NCI-H345 treated with DMSO at 0.1 percent for 48 hours (cell line): Measurements from ENCODE around the gene MMP17.
A peak's percentile ranks its signal among the peaks of the same experiment; 100 is the strongest.

ENCODE experiments used
- DNase-seq: peaks from one replicate; lab custom pipeline; 2025; ENCODE audit not compliant: unreplicated experiment; lab: John Stamatoyannopoulos, UW

The MMP17 gene

DNA sequence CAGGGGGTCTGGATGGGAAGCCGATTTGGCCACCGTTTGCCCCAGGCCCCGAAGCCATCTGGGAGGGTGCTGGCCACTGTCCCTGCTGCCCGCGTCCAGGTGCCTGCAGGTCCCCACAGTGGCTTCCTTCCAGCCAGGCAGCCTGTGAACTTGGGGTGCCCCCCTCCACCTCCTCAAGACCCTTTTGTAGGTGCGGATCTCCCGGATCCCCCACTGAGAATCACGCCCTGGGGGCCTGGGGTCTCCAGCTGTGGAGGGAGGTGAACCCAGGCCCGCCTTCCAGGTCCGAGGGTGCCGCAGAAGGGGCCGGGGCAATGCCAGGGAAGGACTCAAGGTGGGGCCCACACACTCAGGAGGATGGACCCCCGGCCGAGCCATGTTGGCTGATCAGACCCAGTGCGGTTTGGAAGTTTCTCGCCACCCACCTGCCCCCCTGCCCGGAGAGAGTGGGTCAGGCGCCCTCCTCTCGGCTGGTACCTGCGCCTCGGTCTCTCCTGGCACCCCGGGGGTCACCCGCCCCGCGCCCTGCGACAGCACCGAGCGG, 1.7 kb downstream of the MMP17 start:
- DNase-seq: no peak

DNA sequence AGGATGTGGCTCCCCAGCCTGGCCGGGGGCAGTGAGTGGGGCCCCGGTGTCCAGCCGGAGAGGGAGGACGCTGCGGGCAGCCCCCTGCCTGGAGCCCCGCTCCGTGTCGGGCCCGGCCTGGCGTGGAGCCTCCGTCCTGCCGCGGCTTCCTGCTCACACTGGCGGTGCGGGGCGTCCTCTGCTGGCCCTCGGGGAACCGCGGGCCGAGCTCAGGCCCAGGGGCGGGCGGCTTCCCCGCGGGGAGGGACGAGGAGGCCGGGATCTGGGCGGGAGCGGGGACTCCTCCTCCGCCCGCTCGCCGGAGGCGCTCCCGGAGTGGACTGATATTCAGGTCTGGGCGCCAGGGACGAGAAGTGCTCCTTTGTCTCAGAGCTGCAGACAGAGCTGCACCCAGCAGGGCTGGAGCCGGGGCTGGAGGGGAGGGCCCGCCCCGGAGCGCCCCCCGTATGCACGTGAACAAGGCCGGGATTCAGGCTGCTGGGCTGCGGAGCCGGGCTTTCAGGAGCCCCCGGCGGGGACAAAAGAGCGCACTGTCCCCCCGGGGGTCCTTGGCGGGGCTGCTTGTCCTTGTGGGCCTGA, 2.2 kb downstream of the MMP17 start:
- DNase-seq: peak; percentile 69

DNA sequence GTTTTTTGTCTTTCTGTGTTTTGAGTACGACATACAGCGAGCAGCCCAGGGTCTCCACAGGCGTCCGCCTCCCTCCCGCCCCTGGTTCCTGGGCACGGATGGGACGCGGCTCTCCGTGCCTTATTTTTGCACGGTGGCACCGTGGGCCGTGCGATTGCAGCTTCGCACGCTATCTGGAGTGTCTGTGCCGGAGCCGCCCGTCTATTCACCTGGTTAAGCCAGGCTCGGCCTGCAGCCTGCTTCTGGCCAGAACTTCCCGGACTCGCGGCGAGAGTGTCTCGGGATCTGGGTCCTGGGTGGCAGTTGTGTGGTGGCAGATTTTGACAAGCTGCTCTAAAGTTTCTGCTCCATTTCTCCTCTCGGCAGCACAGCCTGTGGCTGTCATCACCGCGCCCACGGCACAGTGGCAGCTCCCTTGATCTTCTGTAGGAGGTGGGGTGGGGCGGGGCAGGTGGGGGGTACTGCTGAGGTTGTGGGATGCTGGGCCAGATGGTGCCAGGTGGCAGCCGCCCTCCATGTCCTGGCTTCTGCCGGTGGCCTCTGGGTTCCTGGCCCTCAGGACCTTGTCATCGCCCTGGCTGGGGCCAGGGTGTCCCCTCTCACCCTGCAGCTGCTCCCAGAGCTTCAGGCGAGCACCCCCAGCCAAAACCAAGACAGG, 2.9 kb downstream of the MMP17 start:
- peak; percentile 69 for DNase-seq

DNA sequence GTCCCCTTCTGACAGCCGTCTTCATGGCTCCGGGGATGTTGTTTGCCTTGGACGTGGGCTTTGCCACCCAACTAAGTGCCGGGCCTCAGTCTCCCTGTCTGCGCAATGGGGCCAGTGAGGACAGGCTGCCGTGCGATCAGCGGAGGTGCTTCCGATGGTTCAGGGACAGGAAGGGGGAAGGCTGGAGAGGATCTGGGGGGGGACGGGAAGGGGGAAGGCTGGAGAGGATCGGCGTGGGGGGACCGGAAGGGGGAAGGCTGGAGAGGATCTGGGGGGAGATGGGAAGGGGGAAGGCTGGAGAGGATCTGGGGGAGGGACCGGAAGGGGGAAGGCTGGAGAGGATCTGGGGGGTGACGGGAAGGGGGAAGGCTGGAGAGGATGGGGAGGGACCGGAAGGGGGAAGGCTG, 3.4 kb downstream of the MMP17 start:
- no peak for DNase-seq

DNA sequence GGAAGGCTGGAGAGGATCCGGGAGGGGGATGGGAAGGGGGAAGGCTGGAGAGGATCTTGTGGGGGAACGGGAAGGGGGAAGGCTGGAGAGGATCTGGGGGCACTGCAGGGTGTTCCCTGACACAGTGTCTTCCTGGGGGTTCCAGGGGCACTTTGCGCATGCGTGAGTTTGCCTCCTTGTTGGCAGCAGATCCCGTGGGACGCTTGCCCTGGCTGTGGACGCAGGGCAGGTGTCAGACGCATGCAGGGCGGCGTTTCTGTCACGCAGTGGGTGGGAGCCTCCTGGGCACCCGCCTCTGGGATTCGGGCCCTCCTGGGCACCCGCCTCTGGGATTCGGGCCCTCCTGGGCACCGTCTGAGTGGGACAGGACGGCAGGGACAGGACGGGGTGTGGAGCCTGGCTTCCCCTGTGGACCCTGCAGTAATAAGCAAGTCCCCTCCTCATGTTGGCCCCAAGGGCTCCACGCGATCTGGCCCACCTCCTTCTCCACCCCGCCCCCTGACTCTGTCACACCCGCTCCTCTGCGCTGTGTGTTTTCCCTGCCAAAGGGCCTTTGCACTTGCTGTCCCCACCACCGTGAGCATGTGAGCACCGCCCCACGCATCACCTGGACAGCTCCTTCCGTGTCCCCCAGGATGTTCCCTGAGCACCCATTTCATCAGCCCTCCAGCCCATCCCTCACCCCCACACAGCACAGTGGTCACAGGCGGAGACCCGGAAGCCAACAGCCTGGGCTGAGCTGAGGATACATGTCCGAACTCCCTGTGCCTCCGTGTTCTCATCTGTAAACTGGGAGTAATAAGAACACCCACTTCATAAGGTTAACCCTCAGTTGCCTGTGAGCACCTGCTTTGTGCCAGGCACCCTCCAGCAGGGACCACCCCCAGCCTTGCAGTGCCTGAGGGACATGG, 4.4 kb downstream of the MMP17 start:
- peak; percentile 57 for DNase-seq

DNA sequence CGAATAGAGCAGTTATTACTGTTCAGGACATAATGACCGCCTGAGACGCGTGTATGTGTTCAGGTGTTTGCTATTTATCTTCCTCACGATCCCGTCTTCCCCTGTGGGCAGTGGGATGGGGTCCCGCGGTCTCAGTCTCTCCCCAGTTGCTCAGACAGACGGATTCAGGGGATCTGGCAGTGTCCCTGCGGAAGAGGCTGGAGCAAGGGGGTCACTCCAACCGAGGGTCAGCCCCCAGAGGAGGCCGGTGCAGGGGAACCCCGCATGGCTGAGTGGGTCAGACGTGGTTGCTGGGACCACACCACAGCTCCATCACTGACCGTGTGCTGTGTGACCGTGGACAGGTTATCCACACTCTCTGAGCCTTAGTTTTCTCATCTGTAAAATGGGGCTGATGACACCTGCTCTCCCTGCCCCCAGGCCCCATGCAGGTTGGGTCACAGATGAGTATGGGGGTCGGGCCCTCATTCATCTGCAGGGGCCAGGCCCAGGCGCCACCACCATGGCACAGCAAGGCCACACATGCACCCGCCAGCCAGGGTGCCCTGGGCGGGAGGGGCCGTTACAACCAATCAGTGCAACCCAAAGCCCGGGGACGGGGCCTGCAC, 5.2 kb downstream of the MMP17 start:
- no peak for DNase-seq

DNA sequence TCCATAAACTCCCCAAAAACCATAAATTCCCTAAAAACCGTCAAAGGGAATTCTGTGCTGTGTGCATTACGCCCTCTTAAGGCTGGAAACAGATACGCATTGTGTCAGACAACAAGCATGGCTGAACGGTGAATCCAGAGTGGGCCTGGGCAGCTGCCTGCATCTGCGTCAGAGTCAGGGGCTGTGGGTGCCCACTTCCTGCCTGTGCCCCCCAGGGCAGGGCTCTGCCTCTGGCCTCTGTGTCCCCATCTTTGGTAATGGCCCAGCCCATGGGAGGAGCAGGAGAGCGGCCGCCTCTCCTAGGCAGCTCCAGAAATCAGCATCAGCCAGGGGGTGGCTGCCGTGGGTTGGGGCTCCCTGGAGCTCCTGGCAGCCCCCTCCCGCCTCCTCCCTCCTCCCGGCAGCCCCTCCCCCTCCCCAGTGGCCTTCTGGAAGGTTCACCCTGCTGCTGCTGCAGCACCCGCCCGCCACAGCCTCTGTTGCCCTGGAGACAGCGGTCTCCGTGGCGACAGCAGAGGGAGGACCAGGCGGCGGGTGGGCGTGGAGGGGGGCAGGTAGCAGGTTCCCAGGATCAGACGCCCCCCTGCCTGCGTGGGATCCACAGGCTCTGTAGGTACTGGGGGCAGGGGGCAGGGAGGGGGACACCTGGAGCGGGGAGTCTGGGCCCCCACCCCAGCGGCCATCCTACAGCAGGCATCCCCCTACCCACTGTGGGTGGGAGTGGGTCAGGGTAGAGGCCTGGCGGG, 5.9 kb downstream of the MMP17 start:
- DNase-seq: no peak

DNA sequence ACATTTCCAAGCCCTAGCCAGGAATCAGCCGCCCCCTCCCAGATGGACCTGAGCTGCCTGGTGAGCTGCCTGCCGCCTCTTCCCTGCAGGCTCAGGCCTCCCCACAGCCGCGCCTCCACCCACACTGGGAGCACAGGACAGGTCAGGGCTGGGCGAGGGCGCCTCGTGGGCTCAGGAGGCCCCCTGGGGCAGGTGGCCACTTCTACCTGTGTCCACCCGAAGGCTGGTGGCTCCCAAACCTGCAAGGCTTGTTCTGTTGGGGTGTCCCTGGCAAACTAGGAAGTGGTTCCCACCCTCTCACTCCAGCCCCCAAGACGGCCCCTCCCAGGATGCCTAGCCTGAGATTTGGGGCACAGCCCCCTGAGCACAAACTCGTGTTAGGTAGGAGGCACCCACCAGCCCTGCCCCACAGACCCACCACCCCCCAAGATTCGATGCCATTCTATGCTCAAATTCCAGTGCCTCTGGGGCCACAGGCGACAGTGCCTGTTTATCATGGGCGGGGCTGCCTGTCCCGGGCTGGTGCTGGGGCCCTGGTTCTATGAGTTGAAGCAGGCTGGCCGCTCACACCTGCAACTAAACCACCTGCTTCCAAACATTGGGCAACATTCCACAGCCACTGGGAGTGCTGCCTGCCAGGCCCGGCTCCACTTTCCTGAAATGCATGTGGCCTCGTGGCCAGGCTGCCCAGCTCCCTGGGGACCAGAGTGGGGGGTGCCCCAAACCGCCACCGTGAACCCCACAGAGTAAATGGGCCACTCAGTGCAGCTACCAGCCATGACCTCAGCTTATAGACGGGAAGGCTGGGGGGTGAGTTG, 6.8 kb downstream of the MMP17 start:
- no peak for DNase-seq

DNA sequence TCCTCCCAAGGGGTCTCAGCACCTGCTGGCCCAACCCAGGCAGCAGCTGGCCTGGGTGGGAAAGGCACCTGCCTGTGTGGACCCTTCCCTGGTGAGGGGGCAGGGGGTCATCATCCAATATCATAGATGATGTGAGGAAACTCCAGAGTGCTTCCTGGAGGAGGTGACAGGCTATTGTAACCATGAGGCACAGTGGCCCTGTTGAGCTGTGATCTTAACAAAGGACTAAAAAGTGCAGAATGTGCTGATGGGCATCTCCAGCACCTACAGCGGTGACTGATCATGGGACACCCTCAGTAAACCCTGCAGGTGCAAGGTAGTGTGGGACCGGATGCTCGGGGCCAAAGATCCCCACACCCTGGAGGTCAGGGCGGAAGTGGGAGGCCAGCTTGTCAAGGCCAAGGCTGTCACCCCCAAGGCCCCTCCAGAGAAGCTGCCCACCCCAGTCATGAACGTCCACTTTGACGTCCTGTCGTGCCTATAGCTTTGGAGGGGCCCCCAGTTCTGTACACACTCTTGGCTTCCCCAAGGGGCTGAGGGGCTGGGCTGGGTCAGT, 7.5 kb downstream of the MMP17 start:
- DNase-seq: no peak

DNA sequence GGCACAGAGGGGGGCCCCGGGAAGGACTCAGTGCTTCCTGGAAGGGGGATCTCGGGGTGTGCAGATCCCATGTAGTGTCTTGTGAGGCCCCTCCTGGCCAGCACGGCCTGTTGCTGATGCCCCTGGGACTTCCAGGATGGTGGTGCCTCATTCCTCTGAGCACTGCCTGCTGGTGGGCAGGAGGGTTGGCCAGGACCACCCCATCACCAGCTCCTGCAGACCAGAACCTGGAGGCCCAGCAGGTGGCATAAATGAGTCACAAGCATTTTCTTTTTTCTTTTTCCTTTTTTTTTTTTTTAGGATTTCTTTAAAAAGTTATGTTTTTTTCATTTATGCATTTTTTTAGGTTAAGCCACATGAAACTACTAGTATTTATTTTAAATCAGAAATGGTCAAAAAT, 8.0 kb downstream of the MMP17 start:
- no peak for DNase-seq

DNA sequence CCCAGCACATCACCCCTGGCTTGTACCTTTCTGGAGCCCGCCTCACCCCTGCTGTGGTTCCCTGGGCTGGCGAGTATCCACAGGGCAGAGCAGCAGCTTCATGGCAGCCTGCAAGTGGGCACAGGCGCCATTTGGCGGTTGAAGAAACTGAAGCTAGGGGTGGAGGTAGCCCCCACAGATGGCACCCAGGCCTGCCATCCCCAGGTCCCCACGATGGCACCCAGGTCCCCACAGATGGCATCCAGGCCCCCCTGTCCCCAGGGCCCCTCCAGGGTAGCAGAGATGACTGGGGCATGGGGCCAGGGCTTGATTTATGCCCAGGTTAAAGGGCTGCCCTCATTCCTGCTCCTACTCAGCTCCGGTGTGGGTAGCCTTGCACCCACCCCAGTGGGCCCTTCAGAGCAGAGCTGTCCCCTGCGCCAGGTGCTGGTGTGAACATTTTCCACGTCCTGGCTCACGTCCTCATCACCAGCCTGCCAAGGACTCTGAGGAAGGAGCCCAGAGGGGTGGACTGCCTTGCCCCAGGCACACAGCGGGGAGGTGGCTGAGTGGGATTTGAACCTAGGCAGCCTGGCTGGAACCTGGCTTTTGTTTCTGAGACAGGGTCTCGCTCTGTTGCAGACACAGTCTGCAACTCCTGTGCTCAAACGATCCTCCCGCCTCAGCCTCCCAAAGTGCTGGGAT, 8.7 kb downstream of the MMP17 start:
- no peak for DNase-seq

DNA sequence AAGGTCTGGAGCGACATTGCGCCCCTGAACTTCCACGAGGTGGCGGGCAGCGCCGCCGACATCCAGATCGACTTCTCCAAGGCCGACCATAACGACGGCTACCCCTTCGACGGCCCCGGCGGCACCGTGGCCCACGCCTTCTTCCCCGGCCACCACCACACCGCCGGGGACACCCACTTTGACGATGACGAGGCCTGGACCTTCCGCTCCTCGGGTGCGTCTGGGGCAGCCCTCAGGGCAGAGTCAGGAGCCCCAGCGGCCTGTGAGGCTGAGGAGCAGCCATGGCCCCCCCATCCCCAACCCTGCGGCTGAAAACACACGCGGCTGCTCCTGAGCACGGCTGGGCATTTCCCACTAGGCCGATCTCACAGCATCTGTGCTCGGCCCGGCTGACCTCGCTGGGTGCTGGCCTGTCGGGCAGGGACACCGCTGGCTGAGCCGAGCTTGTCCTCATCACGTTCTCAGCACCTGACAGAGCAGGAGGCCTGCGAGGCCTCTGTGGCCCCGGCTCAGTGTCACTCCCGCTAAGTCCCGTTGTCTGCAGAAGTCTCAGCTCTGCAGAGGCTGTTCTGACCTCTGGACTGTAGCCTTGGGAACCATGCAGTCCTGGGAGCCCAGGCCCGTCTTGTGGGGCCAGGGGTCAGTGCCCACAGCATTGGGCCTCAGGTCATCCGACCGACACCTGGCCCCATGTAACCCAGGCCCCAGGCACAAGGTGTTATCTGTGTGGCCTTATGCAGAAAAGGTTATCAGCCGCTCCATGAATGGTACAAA, 12.6 kb downstream of the MMP17 start:
- DNase-seq: no peak

DNA sequence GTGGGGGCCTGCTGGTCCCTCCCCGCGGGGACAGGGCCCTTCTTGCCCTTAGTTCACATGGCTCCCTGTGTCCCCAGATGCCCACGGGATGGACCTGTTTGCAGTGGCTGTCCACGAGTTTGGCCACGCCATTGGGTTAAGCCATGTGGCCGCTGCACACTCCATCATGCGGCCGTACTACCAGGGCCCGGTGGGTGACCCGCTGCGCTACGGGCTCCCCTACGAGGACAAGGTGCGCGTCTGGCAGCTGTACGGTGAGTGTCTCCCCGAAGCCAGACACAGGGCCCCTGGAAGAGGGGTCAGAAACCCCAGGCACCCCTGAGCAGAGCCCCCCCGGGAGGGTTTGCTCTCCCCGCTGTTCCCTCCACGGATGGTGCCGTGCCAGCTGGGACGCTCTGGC, 13.4 kb downstream of the MMP17 start:
- DNase-seq: no peak

DNA sequence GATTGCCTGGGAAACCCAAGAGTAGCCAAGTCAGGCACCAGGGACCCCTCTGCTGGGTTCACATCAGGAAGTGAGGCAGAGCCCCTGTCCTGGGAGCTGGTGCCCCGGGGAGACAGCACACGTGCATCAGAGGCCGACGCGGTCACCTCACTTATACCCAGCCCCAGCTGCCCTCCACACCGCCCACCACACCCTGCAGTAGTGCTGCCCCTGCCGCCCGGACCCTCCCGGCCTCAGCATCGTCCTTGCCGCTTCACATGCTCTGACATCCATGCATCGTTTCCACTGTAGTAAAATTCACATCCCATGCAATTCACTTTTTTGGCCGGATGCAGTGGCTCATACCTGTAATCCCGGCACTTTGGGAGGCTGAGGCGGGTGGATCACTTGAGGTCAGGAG, 14.0 kb downstream of the MMP17 start:
- DNase-seq: no peak

DNA sequence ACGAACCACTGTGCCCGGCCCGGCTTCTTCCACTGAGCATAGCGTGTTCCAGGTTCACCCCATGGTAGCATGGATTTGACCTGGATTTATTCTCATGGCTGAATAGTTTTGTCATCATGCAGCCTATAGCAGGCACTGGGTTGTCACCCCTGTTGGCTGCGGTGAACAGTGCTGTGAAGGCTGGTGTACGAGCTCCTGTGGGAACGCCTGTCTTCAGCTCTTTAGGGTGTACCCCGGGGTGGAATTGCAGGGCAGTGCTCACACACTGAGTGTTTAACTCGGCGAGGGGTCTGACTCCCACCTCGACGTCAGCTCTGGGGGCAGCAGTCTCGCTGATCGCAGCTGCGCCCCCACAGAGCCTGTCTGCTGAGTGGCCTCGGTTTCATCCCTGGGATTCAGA, 15.3 kb downstream of the MMP17 start:
- DNase-seq: no peak

DNA sequence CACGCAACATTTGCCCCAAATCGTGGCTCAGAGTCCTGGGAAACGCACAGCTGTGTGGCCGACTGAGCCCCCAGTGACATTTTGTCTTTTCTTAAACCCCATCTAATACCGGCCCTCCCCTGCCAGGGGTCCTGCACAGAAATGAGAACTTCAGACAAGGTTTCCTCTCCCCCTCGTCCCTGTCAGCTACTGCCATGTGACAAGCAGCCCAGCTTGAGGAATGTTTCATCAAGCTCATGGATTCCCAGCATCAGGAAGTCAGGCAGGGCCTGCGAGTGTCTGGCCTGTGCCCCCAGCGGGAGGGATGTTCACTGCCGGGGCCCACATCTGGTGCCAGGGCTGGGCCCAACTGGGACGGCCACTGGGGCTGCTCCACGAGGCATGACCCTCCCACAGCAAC, 15.9 kb downstream of the MMP17 start:
- no peak for DNase-seq

DNA sequence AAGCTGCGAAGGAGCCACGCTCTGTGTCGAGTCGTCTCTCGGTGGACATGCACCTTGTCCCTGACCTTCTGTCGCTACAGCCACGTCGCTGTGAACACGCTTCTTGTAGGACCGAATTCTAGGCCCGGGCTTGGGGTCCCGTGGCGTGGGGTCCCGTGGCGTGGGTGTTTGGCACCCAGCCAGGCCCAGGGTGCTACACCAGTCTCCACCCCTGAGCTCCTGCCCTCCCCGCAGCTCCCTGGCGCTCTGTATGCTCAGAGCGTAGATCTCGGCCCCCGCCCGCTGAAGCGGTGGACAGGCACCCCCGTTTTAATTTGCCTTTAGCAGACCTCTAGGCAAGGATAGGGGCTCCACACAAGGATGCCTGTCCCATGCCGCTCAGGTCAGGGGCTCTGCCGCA, 16.5 kb downstream of the MMP17 start:
- DNase-seq: no peak

DNA sequence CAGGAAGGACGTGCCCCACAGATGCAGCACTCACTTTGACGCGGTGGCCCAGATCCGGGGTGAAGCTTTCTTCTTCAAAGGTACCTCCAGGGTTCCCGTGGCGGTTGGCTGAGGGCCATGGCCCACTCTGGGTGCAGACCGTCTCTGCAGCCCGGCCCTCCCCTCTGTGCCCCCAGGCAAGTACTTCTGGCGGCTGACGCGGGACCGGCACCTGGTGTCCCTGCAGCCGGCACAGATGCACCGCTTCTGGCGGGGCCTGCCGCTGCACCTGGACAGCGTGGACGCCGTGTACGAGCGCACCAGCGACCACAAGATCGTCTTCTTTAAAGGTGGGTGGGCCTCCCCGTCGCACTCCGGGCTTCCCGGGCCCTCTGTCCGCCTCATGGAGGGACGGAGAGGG, 16.9 kb downstream of the MMP17 start:
- no peak for DNase-seq
